ENCODE measurements around the gene SH2B2. TPM values are rescaled to one million over a fixed set of nuclear protein-coding genes. Genes with fewer than 3 reads are reported as not detected.
A peak's percentile ranks its signal among the peaks of the same experiment; 100 is the strongest.
"Not testable (repeated sequence)": the region's sequence is repeated elsewhere in the genome, so short reads cannot be mapped to it uniquely, and the experiment has no call there.

The SH2B2 gene
- total and polyA plus RNA-seq, 2 experiments from 2014 or later: 13.1 to 17.4 TPM

DNA sequence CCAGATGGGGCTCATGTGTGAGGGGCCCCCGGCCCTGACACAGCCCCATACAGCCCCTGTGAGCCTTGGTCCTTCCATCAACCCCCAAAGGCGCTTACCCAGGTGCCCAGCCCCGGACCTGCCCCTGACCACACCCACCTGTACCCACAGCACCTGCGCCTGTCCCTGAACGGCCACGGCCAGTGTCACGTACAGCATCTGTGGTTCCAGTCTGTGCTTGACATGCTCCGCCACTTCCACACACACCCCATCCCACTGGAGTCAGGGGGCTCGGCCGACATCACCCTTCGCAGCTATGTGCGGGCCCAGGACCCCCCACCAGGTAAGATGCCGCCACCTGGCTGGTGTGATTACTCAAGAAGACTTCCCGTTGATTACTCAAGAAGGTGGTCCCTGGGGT, 33.5 kb downstream of the SH2B2 start:
- Histone ChIP-seq H3K4me1 (ENCODE audit: low read depth) (no peaks in the 10 kb centered on the region), H3K9me3 (ENCODE audit: low read depth) (no peaks in the 10 kb centered on the region), H3K36me3 (no peaks in the 10 kb centered on the region), H3K4me3 (no peak overlapping the region), H3K27ac (no peak overlapping the region), H3K27me3 (no peaks in the 10 kb centered on the region)
- TF ChIP-seq, protein P1, sequence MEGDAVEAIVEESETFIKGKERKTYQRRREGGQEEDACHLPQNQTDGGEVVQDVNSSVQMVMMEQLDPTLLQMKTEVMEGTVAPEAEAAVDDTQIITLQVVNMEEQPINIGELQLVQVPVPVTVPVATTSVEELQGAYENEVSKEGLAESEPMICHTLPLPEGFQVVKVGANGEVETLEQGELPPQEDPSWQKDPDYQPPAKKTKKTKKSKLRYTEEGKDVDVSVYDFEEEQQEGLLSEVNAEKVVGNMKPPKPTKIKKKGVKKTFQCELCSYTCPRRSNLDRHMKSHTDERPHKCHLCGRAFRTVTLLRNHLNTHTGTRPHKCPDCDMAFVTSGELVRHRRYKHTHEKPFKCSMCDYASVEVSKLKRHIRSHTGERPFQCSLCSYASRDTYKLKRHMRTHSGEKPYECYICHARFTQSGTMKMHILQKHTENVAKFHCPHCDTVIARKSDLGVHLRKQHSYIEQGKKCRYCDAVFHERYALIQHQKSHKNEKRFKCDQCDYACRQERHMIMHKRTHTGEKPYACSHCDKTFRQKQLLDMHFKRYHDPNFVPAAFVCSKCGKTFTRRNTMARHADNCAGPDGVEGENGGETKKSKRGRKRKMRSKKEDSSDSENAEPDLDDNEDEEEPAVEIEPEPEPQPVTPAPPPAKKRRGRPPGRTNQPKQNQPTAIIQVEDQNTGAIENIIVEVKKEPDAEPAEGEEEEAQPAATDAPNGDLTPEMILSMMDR (IDR thresholded peaks at IDR 0.05; ENCODE audit: low read depth, low read length): no peak
- DNase-seq (ENCODE audit: low read depth in 1 of 2, low spot score in 1 of 2): no peak

DNA sequence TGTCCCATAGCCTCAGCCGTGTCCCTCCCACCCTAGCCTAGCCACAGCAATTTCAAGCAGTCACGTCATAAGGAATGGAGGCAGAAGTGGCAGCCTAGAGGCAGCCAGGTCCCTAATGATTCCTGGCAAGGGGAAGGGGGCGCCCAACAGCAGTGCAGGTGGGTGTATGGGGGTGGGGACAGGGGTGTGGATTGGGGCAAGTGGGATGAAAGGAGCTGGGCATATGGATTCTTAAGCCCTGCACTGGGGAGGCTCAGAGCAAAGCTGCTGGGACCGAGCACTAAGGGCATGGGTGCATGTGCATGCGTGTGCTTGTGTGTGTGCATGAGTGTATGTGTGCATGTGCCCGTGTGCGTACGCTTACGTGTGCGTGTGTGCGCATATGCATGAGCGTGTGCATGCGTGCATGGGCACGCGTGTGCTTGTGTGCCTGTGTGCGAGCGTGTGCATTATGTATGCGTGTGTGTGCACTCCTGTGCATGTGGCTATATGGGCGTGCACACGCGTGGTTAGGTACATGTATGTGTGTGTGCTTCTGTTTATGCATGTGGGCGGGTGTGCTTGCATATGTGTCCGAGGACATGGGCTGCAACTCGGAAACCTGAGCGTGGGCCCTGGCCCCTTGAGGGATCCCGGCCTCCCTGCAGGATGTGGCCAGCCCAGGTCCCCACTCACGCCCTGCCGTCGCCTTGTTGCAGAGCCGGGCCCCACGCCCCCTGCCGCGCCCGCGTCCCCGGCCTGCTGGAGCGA, 34.1 kb downstream of the SH2B2 start:
- Histone ChIP-seq H3K9me3 (ENCODE audit: low read depth) (no peaks in the 10 kb centered on the region), H3K27ac (no peak overlapping the region), H3K4me1 (ENCODE audit: low read depth) (no peaks in the 10 kb centered on the region), H3K36me3 (no peaks in the 10 kb centered on the region), H3K27me3 (no peaks in the 10 kb centered on the region), H3K4me3 (no peak overlapping the region)
- no peak for DNase-seq (ENCODE audit: low read depth in 1 of 2, low spot score in 1 of 2)
- TF ChIP-seq, protein P1 (IDR thresholded peaks at IDR 0.05; ENCODE audit: low read depth, low read length): no peak

DNA sequence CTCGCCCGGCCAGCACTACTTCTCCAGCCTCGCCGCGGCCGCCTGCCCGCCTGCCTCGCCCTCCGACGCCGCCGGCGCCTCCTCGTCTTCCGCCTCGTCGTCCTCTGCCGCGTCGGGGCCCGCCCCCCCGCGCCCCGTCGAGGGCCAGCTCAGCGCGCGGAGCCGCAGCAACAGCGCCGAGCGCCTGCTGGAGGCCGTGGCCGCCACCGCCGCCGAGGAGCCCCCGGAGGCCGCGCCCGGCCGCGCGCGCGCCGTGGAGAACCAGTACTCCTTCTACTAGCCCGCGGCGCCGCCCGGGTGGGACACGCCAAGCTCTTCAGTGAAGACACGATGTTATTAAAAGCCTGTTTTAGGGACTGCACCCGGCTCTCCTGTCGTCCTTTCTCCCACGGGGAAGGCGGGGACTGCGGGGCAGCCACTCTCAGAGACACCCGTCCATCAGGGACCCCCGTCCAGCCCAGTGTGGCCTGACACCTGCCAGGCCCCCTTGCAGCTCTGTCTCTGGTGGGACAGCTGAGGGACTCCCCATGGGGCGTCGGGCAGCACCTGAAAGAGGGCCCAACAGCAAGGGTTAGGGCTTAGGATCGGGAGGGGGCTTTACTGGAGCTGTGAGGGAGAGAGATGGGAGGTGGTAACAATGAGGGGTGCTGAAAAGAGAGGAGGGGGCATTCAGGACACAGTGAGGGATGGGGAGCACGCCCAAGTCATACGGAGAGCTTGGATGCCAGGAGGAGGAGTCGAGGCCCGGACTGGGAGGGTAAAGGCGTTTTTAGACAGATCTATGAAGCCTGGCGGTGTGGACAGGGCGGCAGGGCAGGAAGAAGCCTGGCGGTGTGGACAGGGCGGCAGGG, 34.9 kb downstream of the SH2B2 start:
- no peak overlapping the region for H3K4me3 ChIP-seq
- H3K27me3 ChIP-seq: no peaks in the 10 kb centered on the region
- H3K27ac ChIP-seq: no peak overlapping the region
- H3K9me3 ChIP-seq (ENCODE audit: low read depth): no peaks in the 10 kb centered on the region
- TF ChIP-seq, protein P1 (IDR thresholded peaks at IDR 0.05; ENCODE audit: low read depth, low read length): no peak
- no peaks in the 10 kb centered on the region for H3K4me1 ChIP-seq (ENCODE audit: low read depth)
- DNase-seq (ENCODE audit: low read depth in 1 of 2, low spot score in 1 of 2): peak in 1 of 2 donors; percentile 41
- no peaks in the 10 kb centered on the region for H3K36me3 ChIP-seq

DNA sequence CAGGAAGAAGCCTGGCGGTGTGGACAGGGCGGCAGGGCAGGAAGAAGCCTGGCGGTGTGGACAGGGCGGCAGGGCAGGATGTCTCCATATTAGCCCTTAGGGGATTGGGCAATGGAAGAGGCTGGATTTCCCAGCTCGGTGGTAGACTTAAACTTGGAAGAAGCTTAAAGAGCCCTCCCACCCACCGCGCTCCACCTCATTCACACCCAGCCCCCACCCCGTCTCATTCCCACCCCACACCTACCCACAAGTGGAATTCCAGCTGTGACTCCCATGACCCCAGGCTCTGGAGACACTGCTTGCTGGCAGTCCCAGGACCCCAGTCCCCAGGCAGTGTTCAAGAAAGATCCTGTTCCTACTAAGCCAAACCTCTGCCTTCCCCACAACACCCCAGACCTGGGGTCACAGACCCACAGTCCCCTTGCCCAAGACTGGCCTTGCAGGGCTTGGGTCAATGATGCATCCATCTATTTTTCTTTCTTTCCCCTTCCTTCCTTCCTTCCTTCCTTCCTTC, 35.6 kb downstream of the SH2B2 start:
- H3K9me3 ChIP-seq (ENCODE audit: low read depth): no peaks in the 10 kb centered on the region
- H3K27me3 ChIP-seq: no peaks in the 10 kb centered on the region
- DNase-seq (ENCODE audit: low read depth in 1 of 2, low spot score in 1 of 2): peak in 1 of 2 donors; percentile 21
- H3K4me3 ChIP-seq: no peak overlapping the region
- no peaks in the 10 kb centered on the region for H3K36me3 ChIP-seq
- no peak overlapping the region for H3K27ac ChIP-seq
- TF ChIP-seq, protein P1 (IDR thresholded peaks at IDR 0.05; ENCODE audit: low read depth, low read length): no peak
- H3K4me1 ChIP-seq (ENCODE audit: low read depth): no peaks in the 10 kb centered on the region

DNA sequence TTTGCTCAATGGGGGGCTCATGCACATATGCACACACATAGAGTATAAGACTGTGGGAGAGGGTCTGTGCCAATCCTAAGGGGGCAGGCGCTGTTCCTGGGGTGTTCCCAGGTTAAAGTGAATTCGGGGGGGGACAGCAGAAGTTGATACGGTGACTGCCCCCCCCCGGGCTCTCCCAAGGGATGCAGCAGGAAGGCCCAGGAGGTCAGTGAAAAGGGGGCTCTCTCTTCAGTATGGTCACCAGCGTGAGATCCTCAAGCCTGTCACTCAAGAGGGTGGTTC, 37.2 kb downstream of the SH2B2 start:
- Histone ChIP-seq H3K4me1 (ENCODE audit: low read depth) (no peaks in the 10 kb centered on the region), H3K9me3 (ENCODE audit: low read depth) (no peaks in the 10 kb centered on the region)
- TF ChIP-seq, protein P1 (IDR thresholded peaks at IDR 0.05; ENCODE audit: low read depth, low read length): no peak

DNA sequence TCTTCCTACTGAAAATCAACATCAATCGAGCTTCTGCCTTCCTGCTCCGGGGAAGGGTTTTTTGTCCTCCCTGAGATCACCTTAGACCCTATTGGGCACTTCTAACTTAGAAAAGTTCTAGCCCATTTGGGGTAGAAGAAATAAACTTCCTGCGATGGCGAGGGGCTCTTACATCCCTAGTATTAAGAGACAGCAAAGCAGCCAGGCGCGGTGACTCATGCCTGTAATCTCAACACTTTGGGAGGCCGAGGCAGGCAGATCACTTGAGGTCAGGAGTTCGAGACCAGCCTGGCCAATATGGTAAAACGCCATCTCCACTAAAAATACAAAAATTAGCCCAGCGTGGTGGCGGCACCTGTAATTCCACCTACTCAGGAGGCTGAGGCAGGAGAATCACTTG, 38.4 kb downstream of the SH2B2 start:
- H3K27ac ChIP-seq; DNase-seq (ENCODE audit: low read depth in 1 of 2, low spot score in 1 of 2); H3K36me3 ChIP-seq; H3K4me1 ChIP-seq (ENCODE audit: low read depth); H3K27me3 ChIP-seq; H3K4me3 ChIP-seq; H3K9me3 ChIP-seq (ENCODE audit: low read depth): not testable (repeated sequence)

More for the DNA sequence above, 37.2 kb downstream of the SH2B2 start:
- Histone ChIP-seq H3K4me3 (no peak overlapping the region), H3K27ac (no peak overlapping the region), H3K36me3 (no peaks in the 10 kb centered on the region), H3K27me3 (no peaks in the 10 kb centered on the region)
- no peak for DNase-seq (ENCODE audit: low read depth in 1 of 2, low spot score in 1 of 2)
